Measurements from ENCODE around the gene LAGE3.

LAGE3 gene

GRCh38 chrX:154511761-154512160 is 32.7 kb upstream of the LAGE3 start:
- H3K27ac ChIP-seq (ENCODE audit: low read depth, low read length) = no peak overlapping the region
- no peak overlapping the region for H3K4me2 ChIP-seq (ENCODE audit: low read length)
- no peak overlapping the region for H3K56ac ChIP-seq (ENCODE audit: low read length)
- H3K36me3 ChIP-seq (ENCODE audit: control insufficient read depth, insufficient read depth, low read length) = no peaks in the 10 kb centered on the region
- no peak overlapping the region for H3K4me3 ChIP-seq (ENCODE audit: low read length)
- no peak overlapping the region for H4K5ac ChIP-seq (ENCODE audit: low read length)
- H3K79me1 ChIP-seq (ENCODE audit: low read length) = no peaks in the 10 kb centered on the region
- no peak overlapping the region for H3K4ac ChIP-seq (ENCODE audit: low read depth, low read length)
- H4K8ac ChIP-seq (ENCODE audit: low read depth, low read length) = no peak overlapping the region
- no peak overlapping the region for H2BK120ac ChIP-seq (ENCODE audit: low read depth, low read length)
- no peaks in the 10 kb centered on the region for H3K79me2 ChIP-seq (ENCODE audit: control insufficient read depth, insufficient read depth, low read length)
- H3K23ac ChIP-seq (ENCODE audit: low read length) = no peak overlapping the region
- H2BK5ac ChIP-seq (ENCODE audit: low read length) = no peak overlapping the region
- H3K4me1 ChIP-seq (ENCODE audit: control insufficient read depth, low read depth, low read length) = no peaks in the 10 kb centered on the region
- no peak overlapping the region for H2AK5ac ChIP-seq (ENCODE audit: low read length)
- no peak overlapping the region for H2BK15ac ChIP-seq (replicated peaks; ENCODE audit: low read depth)
- no peak for DNase-seq
- H3K9ac ChIP-seq (ENCODE audit: low read length) = no peak overlapping the region
- H3K27me3 ChIP-seq (ENCODE audit: insufficient read depth, low read length, poor library complexity) = no peaks in the 10 kb centered on the region
- WGBS (ENCODE audit: extremely low coverage, insufficient coverage, low lambda C conversion rate) = no CpG with 5 or more reads among the region's 12 CpGs
- H3K18ac ChIP-seq (ENCODE audit: low read length) = no peak overlapping the region

GRCh38 chrX:154509455-154509854 is 30.4 kb upstream of the LAGE3 start:
- DNase-seq = no peak
- Histone ChIP-seq H3K27me3 (ENCODE audit: insufficient read depth, low read length, poor library complexity) (no peaks in the 10 kb centered on the region), H4K5ac (ENCODE audit: low read length) (no peak overlapping the region), H3K56ac (ENCODE audit: low read length) (no peak overlapping the region), H3K79me1 (ENCODE audit: low read length) (no peaks in the 10 kb centered on the region), H3K9ac (ENCODE audit: low read length) (no peak overlapping the region), H3K36me3 (ENCODE audit: control insufficient read depth, insufficient read depth, low read length) (no peaks in the 10 kb centered on the region), H3K27ac (ENCODE audit: low read depth, low read length) (no peak overlapping the region), H3K4me2 (ENCODE audit: low read length) (no peak overlapping the region), H3K4me3 (ENCODE audit: low read length) (no peak overlapping the region), H3K18ac (ENCODE audit: low read length) (no peak overlapping the region), H3K79me2 (ENCODE audit: control insufficient read depth, insufficient read depth, low read length) (no peaks in the 10 kb centered on the region), H3K4me1 (ENCODE audit: control insufficient read depth, low read depth, low read length) (no peaks in the 10 kb centered on the region), H3K23ac (ENCODE audit: low read length) (no peak overlapping the region), H2AK5ac (ENCODE audit: low read length) (no peak overlapping the region), H2BK120ac (ENCODE audit: low read depth, low read length) (no peak overlapping the region), H3K4ac (ENCODE audit: low read depth, low read length) (no peak overlapping the region), H4K8ac (ENCODE audit: low read depth, low read length) (no peak overlapping the region), H2BK5ac (ENCODE audit: low read length) (no peak overlapping the region), H2BK15ac (replicated peaks; ENCODE audit: low read depth) (no peak overlapping the region)
- no CpG with 5 or more reads among the region's 5 CpGs for WGBS (ENCODE audit: extremely low coverage, insufficient coverage, low lambda C conversion rate)

- no peak overlapping the region for H2BK5ac ChIP-seq (ENCODE audit: low read length)
- H3K56ac ChIP-seq (ENCODE audit: low read length) = no peak overlapping the region
- whole genome bisulfite sequencing (ENCODE audit: extremely low coverage, insufficient coverage, low lambda C conversion rate) = no CpG with 5 or more reads among the region's 13 CpGs
- H3K4ac ChIP-seq (ENCODE audit: low read depth, low read length) = no peak overlapping the region
- no peak overlapping the region for H2BK120ac ChIP-seq (ENCODE audit: low read depth, low read length)
- H3K4me3 ChIP-seq (ENCODE audit: low read length) = no peak overlapping the region
- H3K9ac ChIP-seq (ENCODE audit: low read length) = no peak overlapping the region
- H2AK5ac ChIP-seq (ENCODE audit: low read length) = no peak overlapping the region
- no peak overlapping the region for H3K27ac ChIP-seq (ENCODE audit: low read depth, low read length)
- no peak for DNase-seq
- no peak overlapping the region for H2BK15ac ChIP-seq (replicated peaks; ENCODE audit: low read depth)
- no peak overlapping the region for H3K23ac ChIP-seq (ENCODE audit: low read length)
- no peaks in the 10 kb centered on the region for H3K36me3 ChIP-seq (ENCODE audit: control insufficient read depth, insufficient read depth, low read length)
- no peak overlapping the region for H3K4me2 ChIP-seq (ENCODE audit: low read length)
- no peaks in the 10 kb centered on the region for H3K27me3 ChIP-seq (ENCODE audit: insufficient read depth, low read length, poor library complexity)
- no peaks in the 10 kb centered on the region for H3K79me1 ChIP-seq (ENCODE audit: low read length)
- no peaks in the 10 kb centered on the region for H3K4me1 ChIP-seq (ENCODE audit: control insufficient read depth, low read depth, low read length)
- no peak overlapping the region for H3K18ac ChIP-seq (ENCODE audit: low read length)
- no peak overlapping the region for H4K5ac ChIP-seq (ENCODE audit: low read length)
- H4K8ac ChIP-seq (ENCODE audit: low read depth, low read length) = no peak overlapping the region
- H3K79me2 ChIP-seq (ENCODE audit: control insufficient read depth, insufficient read depth, low read length) = no peaks in the 10 kb centered on the region
Measured at GRCh38 chrX:154508384-154508745, 29.3 kb upstream of the LAGE3 start.

GRCh38 chrX:154507673-154508383 is 28.7 kb upstream of the LAGE3 start:
- no peak overlapping the region for H3K56ac ChIP-seq (ENCODE audit: low read length)
- H3K27ac ChIP-seq (ENCODE audit: low read depth, low read length) = no peak overlapping the region
- no peak overlapping the region for H2BK5ac ChIP-seq (ENCODE audit: low read length)
- H3K9ac ChIP-seq (ENCODE audit: low read length) = no peak overlapping the region
- H3K79me2 ChIP-seq (ENCODE audit: control insufficient read depth, insufficient read depth, low read length) = no peaks in the 10 kb centered on the region
- no peak overlapping the region for H3K23ac ChIP-seq (ENCODE audit: low read length)
- H4K8ac ChIP-seq (ENCODE audit: low read depth, low read length) = no peak overlapping the region
- H2AK5ac ChIP-seq (ENCODE audit: low read length) = no peak overlapping the region
- WGBS (ENCODE audit: extremely low coverage, insufficient coverage, low lambda C conversion rate) = no CpG with 5 or more reads among the region's 24 CpGs
- H4K5ac ChIP-seq (ENCODE audit: low read length) = no peak overlapping the region
- H3K4ac ChIP-seq (ENCODE audit: low read depth, low read length) = no peak overlapping the region
- no peak overlapping the region for H2BK15ac ChIP-seq (replicated peaks; ENCODE audit: low read depth)
- H3K18ac ChIP-seq (ENCODE audit: low read length) = no peak overlapping the region
- no peak for DNase-seq
- H3K4me3 ChIP-seq (ENCODE audit: low read length) = no peak overlapping the region
- no peak overlapping the region for H3K4me2 ChIP-seq (ENCODE audit: low read length)
- H3K27me3 ChIP-seq (ENCODE audit: insufficient read depth, low read length, poor library complexity) = no peaks in the 10 kb centered on the region
- H2BK120ac ChIP-seq (ENCODE audit: low read depth, low read length) = no peak overlapping the region
- H3K79me1 ChIP-seq (ENCODE audit: low read length) = no peaks in the 10 kb centered on the region
- no peaks in the 10 kb centered on the region for H3K4me1 ChIP-seq (ENCODE audit: control insufficient read depth, low read depth, low read length)
- no peaks in the 10 kb centered on the region for H3K36me3 ChIP-seq (ENCODE audit: control insufficient read depth, insufficient read depth, low read length)

GRCh38 chrX:154506483-154507332 is 27.6 kb upstream of the LAGE3 start:
- H2BK15ac ChIP-seq (replicated peaks; ENCODE audit: low read depth) = no peak overlapping the region
- no peak overlapping the region for H2BK5ac ChIP-seq (ENCODE audit: low read length)
- H3K4me3 ChIP-seq (ENCODE audit: low read length) = no peak overlapping the region
- H3K4me1 ChIP-seq (ENCODE audit: control insufficient read depth, low read depth, low read length) = no peaks in the 10 kb centered on the region
- H2AK5ac ChIP-seq (ENCODE audit: low read length) = no peak overlapping the region
- H3K56ac ChIP-seq (ENCODE audit: low read length) = no peak overlapping the region
- no peaks in the 10 kb centered on the region for H3K79me1 ChIP-seq (ENCODE audit: low read length)
- no peak for DNase-seq
- H3K27me3 ChIP-seq (ENCODE audit: insufficient read depth, low read length, poor library complexity) = no peaks in the 10 kb centered on the region
- no peak overlapping the region for H3K4ac ChIP-seq (ENCODE audit: low read depth, low read length)
- no peak overlapping the region for H3K23ac ChIP-seq (ENCODE audit: low read length)
- no peaks in the 10 kb centered on the region for H3K79me2 ChIP-seq (ENCODE audit: control insufficient read depth, insufficient read depth, low read length)
- no peak overlapping the region for H3K4me2 ChIP-seq (ENCODE audit: low read length)
- H3K36me3 ChIP-seq (ENCODE audit: control insufficient read depth, insufficient read depth, low read length) = no peaks in the 10 kb centered on the region
- H3K9ac ChIP-seq (ENCODE audit: low read length) = no peak overlapping the region
- no CpG with 5 or more reads among the region's 37 CpGs for WGBS (ENCODE audit: extremely low coverage, insufficient coverage, low lambda C conversion rate)
- H2BK120ac ChIP-seq (ENCODE audit: low read depth, low read length) = no peak overlapping the region
- H4K5ac ChIP-seq (ENCODE audit: low read length) = no peak overlapping the region
- H3K18ac ChIP-seq (ENCODE audit: low read length) = no peak overlapping the region
- no peak overlapping the region for H3K27ac ChIP-seq (ENCODE audit: low read depth, low read length)
- no peak overlapping the region for H4K8ac ChIP-seq (ENCODE audit: low read depth, low read length)

Data from mesendoderm (in vitro differentiated cells).